Measurements from ENCODE around the gene PPAN. TPM values are rescaled to one million over a fixed set of nuclear protein-coding genes. Genes with fewer than 3 reads are reported as not detected.

The PPAN gene
- total RNA-seq, 1 donor from 2014 or later = 39.6 TPM

GRCh38 chr19:10158071-10158470 is 51.9 kb downstream of the PPAN start:
- Mint-ChIP-seq H3K4me3 (ENCODE audit: unreplicated experiment) (no peak overlapping the region), H3K36me3 (ENCODE audit: low read depth, unreplicated experiment) (peaks cover 47% of the 10 kb centered on the region), H3K4me1 (ENCODE audit: unreplicated experiment) (no peaks in the 10 kb centered on the region), H3K9me3 (ENCODE audit: unreplicated experiment) (no peaks in the 10 kb centered on the region), H3K27me3 (ENCODE audit: unreplicated experiment) (peaks cover 10% of the 10 kb centered on the region), H3K27ac (ENCODE audit: unreplicated experiment) (no peak overlapping the region)
- TF ChIP-seq CTCF (IDR thresholded peaks at IDR 0.05; ENCODE audit: unreplicated experiment) = no peak
- DNase-seq (ENCODE audit: low spot score) = no peak

- Mint-ChIP-seq H3K4me3 (ENCODE audit: unreplicated experiment) (no peak overlapping the region), H3K27me3 (ENCODE audit: unreplicated experiment) (peaks cover 10% of the 10 kb centered on the region), H3K27ac (ENCODE audit: unreplicated experiment) (peak overlapping the region; percentile 72)
Measured at GRCh38 chr19:10158485-10158884, 52.3 kb downstream of the PPAN start.

GRCh38 chr19:10159610-10160009 is 53.4 kb downstream of the PPAN start:
- Mint-ChIP-seq H3K27ac (ENCODE audit: unreplicated experiment) (no peak overlapping the region), H3K9me3 (ENCODE audit: unreplicated experiment) (no peaks in the 10 kb centered on the region), H3K27me3 (ENCODE audit: unreplicated experiment) (peaks cover 10% of the 10 kb centered on the region), H3K36me3 (ENCODE audit: low read depth, unreplicated experiment) (peaks cover 45% of the 10 kb centered on the region), H3K4me3 (ENCODE audit: unreplicated experiment) (peak overlapping the region; percentile 23), H3K4me1 (ENCODE audit: unreplicated experiment) (no peaks in the 10 kb centered on the region)
- TF ChIP-seq CTCF (IDR thresholded peaks at IDR 0.05; ENCODE audit: unreplicated experiment) = no peak
- DNase-seq (ENCODE audit: low spot score) = no peak

More at GRCh38 chr19:10158485-10158884, 52.3 kb downstream of the PPAN start:
- no peaks in the 10 kb centered on the region for H3K9me3 Mint-ChIP-seq (ENCODE audit: unreplicated experiment)
- H3K36me3 Mint-ChIP-seq (ENCODE audit: low read depth, unreplicated experiment) = peaks cover 50% of the 10 kb centered on the region
- no peak for DNase-seq (ENCODE audit: low spot score)
- H3K4me1 Mint-ChIP-seq (ENCODE audit: unreplicated experiment) = no peaks in the 10 kb centered on the region
- TF ChIP-seq CTCF (IDR thresholded peaks at IDR 0.05; ENCODE audit: unreplicated experiment) = no peak

Other genes starting within 250 kb of the PPAN start
- 12.0 TPM for gene OLFM2, start 169.8 kb upstream of the PPAN start, total RNA-seq (ENCODE audit: unreplicated experiment)
- gene COL5A3, start 95.9 kb upstream of the PPAN start, total RNA-seq (ENCODE audit: unreplicated experiment) = 0.05 TPM
- gene RDH8, start 92.9 kb upstream of the PPAN start, total RNA-seq (ENCODE audit: unreplicated experiment) = not detected
- gene SHFL, start 20.0 kb upstream of the PPAN start, total RNA-seq (ENCODE audit: unreplicated experiment) = 9.2 TPM
- 0.36 TPM for gene ANGPTL6, start 3.7 kb upstream of the PPAN start, total RNA-seq (ENCODE audit: unreplicated experiment)
- 16.3 TPM for gene P2RY11, start 5.3 kb downstream of the PPAN start, total RNA-seq (ENCODE audit: unreplicated experiment)
- gene EIF3G, start 13.5 kb downstream of the PPAN start, total RNA-seq (ENCODE audit: unreplicated experiment) = 286 TPM
- gene DNMT1, start 88.6 kb downstream of the PPAN start, total RNA-seq (ENCODE audit: unreplicated experiment) = 119 TPM
- 9.3 TPM for gene S1PR2, start 125.0 kb downstream of the PPAN start, total RNA-seq (ENCODE audit: unreplicated experiment)
- gene MRPL4, start 145.9 kb downstream of the PPAN start, total RNA-seq (ENCODE audit: unreplicated experiment) = 51.3 TPM
- gene ICAM1, start 164.8 kb downstream of the PPAN start, total RNA-seq (ENCODE audit: unreplicated experiment) = 7.2 TPM
- 0.36 TPM for gene ICAM4, start 180.6 kb downstream of the PPAN start, total RNA-seq (ENCODE audit: unreplicated experiment)
- gene ICAM5, start 183.6 kb downstream of the PPAN start, total RNA-seq (ENCODE audit: unreplicated experiment) = not detected
- 8.2 TPM for gene ZGLP1, start 203.5 kb downstream of the PPAN start, total RNA-seq (ENCODE audit: unreplicated experiment)
- gene FDX2, start 209.7 kb downstream of the PPAN start, total RNA-seq (ENCODE audit: unreplicated experiment) = 18.9 TPM
- 46.1 TPM for gene RAVER1, start 227.2 kb downstream of the PPAN start, total RNA-seq (ENCODE audit: unreplicated experiment)
- gene ICAM3, start 233.3 kb downstream of the PPAN start, total RNA-seq (ENCODE audit: unreplicated experiment) = 24.9 TPM

Data from endothelial cell (in vitro differentiated cells).